ENCODE results near the gene ZNF831.

ZNF831 gene

GRCh38 chr20:59157961-59158541 lies 5.6 kb upstream of the ZNF831 start:
- no peak for DNase-seq

DNA sequence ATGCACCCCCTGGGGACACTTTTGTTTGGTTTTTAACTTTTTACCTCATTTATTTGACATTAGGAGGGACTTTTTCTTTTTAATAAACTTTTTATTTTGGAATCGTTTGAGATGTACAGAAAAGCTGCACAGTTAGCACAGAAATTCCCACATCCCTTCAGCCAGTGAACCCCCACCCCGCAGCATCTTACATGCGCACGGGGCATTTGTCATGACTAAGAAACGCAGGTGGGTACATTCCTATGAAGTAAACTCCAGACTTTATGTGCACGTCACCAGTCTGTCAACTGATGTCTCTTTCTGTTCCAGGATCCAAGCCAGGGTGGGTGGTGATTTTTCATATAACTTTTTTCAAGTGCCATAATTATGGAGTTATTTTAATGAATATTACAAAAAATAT lies 4.9 kb upstream of the ZNF831 start:
- no peak for DNase-seq

- DNase-seq = no peak
Observed at GRCh38 chr20:59159091-59159490, 4.5 kb upstream of the ZNF831 start.

DNA sequence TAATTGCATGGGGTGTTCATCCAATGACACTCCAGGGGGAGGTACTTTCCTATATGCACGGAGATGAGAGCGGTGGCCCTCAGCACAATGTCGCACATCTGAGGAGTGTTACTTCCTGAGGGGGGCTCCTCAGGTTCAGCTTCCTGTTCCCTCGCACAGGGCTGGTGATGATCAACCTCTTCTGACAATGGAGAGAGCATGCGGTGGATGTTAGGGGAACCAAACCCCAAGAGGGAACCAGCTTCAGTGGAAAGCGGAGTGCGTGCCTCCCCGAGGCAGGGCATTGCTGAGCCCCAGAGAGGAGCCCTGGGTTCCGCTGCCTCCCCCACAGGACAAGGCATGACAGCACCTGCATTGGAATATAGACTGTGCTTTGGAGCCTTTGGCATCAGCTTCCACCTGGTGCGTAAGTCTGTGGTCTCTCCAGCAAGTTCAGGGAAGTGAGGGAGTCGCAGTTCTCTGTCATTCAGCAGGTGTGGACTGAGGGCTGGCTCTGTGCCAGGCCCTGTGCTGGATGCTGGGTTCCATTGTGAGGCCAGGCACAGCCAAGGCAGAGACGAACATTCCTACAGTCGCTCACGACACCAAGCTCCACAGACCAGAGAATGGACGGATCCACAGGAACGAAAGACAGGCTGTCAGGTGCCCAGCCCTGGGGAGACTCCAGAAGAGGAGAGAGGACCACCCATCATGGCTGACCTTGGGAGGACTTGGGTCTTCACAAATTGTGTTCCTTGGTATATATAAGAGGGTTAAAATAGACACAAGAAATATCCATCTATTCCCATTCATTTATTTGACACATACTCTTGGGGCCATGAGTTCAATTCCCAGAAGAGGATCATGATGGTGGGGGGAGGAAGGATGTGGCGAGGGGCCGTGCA lies 3.9 kb upstream of the ZNF831 start:
- DNase-seq = peak; percentile 64

DNA sequence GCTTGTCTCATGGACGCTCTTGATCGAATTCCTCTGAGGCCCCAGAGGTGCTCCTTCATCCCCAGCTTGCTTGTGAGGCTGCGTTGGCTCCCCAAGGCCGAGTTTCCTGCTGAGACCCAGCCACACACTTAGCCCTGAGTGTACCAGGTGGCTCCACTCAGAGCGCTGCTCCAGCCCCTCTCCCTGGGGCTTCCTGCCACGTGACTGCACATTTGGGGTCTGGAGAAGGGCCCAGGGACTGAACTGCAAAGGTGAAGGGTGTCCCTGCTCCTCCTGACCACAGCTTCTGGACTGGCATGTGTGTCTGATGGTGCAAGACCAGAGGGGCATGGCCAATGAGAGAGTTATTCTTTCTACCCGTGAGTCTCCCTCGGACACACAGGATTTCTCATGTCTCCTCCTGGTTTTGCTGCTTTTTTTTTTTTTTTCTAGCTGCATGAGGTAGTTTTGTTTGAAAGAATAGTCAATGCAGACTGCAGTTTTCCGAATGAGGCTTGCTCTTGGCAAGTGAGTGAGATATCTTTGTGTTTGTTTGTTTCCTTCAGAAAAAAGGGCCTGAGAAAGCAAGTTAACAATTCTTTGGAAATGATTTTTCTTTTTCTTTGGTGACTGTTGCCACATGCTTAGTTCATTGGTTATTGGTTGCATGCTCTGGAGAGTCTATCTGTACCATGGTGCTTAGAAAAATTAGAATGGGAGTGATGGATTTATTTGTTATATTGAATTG lies 3.1 kb upstream of the ZNF831 start:
- no peak for DNase-seq

DNA sequence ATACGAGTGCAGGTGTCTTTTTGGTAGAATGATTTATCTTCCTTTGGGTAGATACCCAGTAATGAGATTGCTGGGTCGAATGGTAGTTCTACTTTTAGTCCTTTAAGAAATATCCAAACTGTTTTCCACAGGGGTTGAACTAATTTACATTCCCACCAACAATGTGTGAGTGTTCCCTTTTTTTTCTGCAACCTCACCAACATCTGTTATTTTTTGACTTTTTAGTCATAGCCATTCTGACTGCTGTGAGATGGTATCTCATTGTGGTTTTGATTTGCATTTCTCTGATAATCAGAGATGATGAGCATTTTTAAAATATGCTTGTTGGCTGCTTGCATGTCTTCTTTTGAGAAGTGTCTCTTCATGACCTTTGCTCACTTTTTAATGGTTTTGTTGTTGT lies 1.9 kb upstream of the ZNF831 start:
- no peak for DNase-seq

GRCh38 chr20:59164686-59165391 lies 1.2 kb downstream of the ZNF831 start:
- DNase-seq = no peak

DNA sequence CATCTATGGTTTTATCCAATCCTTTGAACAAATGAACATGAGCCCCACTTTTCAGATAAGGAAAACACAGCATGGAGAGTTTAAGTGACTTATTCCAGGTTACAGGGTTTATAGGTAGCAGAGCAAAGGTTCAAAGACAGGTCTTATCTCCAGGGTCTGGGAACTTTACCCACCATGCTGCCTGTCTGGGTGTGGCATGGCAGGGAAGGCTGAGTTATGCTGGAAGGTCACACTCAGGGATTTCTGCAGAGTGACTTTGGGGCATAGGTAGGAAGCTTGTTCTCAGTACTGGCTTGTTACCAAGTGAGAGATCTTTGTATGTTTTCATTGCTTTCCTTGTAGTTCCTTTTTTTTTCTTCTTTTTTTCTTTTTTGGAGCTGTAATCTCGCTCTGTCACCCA lies 1.8 kb downstream of the ZNF831 start:
- DNase-seq = no peak

- no peak for DNase-seq
Observed at GRCh38 chr20:59165891-59166709, 2.5 kb downstream of the ZNF831 start.

- no peak for DNase-seq
Observed at GRCh38 chr20:59170406-59171349, 7.1 kb downstream of the ZNF831 start.

- DNase-seq = no peak
Observed at GRCh38 chr20:59171986-59172385, 8.4 kb downstream of the ZNF831 start.

DNA sequence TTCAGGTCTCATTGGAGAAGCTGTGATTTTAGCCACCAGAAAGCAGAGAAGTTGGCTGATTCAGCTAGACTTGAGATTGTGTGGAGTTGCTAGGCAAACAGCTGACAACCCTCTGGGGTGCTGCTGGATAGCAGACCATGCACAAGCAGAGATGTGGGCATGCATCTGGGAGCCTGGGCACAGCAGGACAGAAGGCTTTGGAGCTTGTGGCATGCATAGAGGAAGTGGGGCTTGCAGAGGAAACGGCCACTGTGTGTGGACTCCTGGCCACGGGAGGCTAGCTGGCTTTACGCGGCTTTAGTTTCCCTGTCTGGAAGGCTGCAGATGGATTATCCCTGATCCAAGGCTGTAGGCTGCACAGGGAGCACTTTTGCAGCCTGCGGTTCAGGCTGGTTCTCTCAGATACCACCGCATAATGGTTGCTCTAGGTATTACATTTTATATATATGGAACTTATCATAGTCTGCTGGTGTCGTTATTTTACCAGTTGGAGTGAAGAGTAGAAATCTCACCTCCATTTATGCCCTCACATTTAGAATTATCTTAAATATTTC lies 10.4 kb downstream of the ZNF831 start:
- DNase-seq = no peak

DNA sequence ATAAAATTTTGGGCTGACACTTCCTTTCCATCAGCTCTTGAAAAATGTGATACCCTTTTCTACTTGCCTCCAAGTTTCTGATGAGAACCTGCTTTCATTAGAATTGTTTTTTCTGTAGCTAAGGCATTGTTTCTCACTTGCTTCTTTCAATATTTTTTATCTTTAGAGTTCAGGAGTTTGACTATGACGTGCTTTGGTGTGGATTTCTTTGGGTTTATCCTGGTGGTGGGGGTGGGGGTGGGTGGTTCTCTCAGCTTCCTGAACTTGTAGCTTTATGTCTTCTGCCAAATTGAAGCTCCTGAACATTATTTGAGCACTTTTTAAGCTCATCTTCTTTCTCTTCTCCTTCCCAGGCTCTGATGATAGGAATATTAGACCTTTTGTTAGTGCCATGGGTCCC lies 11.4 kb downstream of the ZNF831 start:
- no peak for DNase-seq

- no peak for DNase-seq
Observed at GRCh38 chr20:59175861-59176260, 12.2 kb downstream of the ZNF831 start.

GRCh38 chr20:59176812-59177211 lies 13.2 kb downstream of the ZNF831 start:
- no peak for DNase-seq

DNA sequence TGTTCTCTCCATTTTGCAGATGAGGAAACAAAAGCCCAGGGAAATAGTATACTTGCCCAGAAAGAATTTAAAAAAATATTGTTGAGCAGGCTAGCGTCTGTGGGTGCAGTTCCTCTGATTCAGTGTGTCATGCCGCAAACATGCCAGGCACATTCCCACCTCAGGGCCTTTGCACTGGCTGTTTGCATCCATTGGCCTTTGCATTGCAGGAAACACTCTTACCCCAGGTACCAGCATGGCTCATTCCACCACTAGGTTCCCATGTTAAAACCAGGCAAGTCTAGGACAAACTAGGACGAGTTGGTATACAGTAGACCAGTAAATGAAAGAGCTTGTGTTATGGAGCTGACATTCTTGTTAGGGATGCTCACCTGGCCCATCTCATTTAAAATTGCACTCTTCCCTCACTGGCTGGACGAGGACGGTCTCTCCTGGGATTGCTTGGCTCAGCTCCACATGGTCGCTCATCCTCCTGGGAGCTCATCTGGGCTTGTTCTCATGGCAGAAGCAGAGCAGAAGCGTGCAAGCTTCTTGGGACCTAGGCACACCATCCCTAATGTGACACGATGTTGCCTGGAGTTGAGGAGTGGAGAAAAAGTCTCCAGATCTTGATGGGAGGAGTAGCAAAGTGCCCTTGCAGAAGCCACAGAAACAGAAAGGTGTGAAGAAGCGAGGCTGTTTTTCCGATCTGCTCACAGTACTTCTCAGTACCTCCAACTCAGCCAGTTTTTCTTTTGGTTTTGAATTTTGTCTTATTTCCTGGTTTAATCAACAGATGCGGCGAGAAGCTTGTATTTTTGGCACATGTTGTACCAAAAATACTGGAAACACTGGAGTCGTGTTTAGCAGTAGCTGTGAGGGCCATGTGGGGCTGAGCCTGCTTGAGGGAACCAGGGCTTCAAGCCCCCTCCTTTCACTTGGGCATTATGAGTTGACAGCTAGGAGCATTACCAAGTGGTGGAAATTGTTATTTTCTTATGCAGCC lies 13.9 kb downstream of the ZNF831 start:
- peak; percentile 53 for DNase-seq

- no peak for DNase-seq
Observed at GRCh38 chr20:59178983-59179595, 15.5 kb downstream of the ZNF831 start.

DNA sequence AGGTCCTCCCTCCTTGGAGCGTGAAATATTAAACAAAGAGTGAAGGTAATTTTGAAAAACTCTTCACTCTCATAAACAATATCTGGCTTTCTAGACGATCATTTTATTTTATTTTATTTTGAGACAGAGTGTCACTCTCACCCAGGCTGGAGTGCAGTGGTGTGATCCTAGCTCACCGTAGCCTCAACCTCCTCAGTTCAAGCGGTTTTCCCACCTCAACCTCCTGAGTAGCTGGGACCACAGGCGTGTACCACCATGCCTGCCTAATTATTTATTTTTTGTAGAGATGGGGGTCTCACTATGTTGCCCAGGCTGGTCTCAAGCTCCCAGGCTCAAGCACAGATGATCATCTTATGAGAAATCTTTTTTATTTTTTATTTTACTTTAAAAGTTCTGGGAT lies 16.4 kb downstream of the ZNF831 start:
- DNase-seq = no peak

GRCh38 chr20:59181936-59182335 lies 18.3 kb downstream of the ZNF831 start:
- no peak for DNase-seq
